ENCODE data around the gene BTF3. TPM values are rescaled to one million over a fixed set of nuclear protein-coding genes. Genes with fewer than 3 reads are reported as not detected.

The BTF3 gene
- total and polyA plus RNA-seq, 2 experiments from 2014 or later = 506 to 1,148 TPM

- TF ChIP-seq, protein P1, sequence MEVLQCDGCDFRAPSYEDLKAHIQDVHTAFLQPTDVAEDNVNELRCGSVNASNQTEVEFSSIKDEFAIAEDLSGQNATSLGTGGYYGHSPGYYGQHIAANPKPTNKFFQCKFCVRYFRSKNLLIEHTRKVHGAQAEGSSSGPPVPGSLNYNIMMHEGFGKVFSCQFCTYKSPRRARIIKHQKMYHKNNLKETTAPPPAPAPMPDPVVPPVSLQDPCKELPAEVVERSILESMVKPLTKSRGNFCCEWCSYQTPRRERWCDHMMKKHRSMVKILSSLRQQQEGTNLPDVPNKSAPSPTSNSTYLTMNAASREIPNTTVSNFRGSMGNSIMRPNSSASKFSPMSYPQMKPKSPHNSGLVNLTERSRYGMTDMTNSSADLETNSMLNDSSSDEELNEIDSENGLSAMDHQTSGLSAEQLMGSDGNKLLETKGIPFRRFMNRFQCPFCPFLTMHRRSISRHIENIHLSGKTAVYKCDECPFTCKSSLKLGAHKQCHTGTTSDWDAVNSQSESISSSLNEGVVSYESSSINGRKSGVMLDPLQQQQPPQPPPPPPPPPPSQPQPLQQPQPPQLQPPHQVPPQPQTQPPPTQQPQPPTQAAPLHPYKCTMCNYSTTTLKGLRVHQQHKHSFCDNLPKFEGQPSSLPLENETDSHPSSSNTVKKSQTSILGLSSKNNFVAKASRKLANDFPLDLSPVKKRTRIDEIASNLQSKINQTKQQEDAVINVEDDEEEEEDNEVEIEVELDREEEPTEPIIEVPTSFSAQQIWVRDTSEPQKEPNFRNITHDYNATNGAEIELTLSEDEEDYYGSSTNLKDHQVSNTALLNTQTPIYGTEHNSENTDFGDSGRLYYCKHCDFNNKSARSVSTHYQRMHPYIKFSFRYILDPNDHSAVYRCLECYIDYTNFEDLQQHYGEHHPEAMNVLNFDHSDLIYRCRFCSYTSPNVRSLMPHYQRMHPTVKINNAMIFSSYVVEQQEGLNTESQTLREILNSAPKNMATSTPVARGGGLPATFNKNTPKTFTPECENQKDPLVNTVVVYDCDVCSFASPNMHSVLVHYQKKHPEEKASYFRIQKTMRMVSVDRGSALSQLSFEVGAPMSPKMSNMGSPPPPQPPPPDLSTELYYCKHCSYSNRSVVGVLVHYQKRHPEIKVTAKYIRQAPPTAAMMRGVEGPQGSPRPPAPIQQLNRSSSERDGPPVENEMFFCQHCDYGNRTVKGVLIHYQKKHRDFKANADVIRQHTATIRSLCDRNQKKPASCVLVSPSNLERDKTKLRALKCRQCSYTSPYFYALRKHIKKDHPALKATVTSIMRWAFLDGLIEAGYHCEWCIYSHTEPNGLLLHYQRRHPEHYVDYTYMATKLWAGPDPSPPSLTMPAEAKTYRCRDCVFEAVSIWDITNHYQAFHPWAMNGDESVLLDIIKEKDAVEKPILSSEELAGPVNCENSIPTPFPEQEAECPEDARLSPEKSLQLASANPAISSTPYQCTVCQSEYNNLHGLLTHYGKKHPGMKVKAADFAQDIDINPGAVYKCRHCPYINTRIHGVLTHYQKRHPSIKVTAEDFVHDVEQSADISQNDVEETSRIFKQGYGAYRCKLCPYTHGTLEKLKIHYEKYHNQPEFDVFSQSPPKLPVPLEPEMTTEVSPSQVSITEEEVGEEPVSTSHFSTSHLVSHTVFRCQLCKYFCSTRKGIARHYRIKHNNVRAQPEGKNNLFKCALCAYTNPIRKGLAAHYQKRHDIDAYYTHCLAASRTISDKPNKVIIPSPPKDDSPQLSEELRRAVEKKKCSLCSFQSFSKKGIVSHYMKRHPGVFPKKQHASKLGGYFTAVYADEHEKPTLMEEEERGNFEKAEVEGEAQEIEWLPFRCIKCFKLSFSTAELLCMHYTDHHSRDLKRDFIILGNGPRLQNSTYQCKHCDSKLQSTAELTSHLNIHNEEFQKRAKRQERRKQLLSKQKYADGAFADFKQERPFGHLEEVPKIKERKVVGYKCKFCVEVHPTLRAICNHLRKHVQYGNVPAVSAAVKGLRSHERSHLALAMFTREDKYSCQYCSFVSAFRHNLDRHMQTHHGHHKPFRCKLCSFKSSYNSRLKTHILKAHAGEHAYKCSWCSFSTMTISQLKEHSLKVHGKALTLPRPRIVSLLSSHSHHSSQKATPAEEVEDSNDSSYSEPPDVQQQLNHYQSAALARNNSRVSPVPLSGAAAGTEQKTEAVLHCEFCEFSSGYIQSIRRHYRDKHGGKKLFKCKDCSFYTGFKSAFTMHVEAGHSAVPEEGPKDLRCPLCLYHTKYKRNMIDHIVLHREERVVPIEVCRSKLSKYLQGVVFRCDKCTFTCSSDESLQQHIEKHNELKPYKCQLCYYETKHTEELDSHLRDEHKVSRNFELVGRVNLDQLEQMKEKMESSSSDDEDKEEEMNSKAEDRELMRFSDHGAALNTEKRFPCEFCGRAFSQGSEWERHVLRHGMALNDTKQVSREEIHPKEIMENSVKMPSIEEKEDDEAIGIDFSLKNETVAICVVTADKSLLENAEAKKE (CRISPR knock-in tag; IDR thresholded peaks at IDR 0.05) = no peak
- TF ChIP-seq NANOG (IDR thresholded peaks at IDR 0.05; ENCODE audit: borderline replicate concordance) (no peak), ZNF331 (CRISPR knock-in tag; IDR thresholded peaks at IDR 0.05; ENCODE audit: low read depth) (no peak), ZNF114 (CRISPR knock-in tag; IDR thresholded peaks at IDR 0.05) (no peak), POLR2AphosphoS5 (IDR thresholded peaks at IDR 0.05; ENCODE audit: low read depth) (no peak), EZH2phosphoT487 (IDR thresholded peaks at IDR 0.05; ENCODE audit: unreplicated experiment) (no peak), EZH2 (IDR thresholded peaks at IDR 0.05; ENCODE audit: low read depth, unreplicated experiment) (no peak)
- TF ChIP-seq, protein P2, sequence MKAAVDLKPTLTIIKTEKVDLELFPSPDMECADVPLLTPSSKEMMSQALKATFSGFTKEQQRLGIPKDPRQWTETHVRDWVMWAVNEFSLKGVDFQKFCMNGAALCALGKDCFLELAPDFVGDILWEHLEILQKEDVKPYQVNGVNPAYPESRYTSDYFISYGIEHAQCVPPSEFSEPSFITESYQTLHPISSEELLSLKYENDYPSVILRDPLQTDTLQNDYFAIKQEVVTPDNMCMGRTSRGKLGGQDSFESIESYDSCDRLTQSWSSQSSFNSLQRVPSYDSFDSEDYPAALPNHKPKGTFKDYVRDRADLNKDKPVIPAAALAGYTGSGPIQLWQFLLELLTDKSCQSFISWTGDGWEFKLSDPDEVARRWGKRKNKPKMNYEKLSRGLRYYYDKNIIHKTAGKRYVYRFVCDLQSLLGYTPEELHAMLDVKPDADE (IDR thresholded peaks at IDR 0.05) = no peak
Observed at GRCh38 chr5:73542020-73542419, 43.8 kb downstream of the BTF3 start (continued).
